ENCODE measurements around the gene CAMKK1. TPM values are rescaled to one million over a fixed set of nuclear protein-coding genes. Genes with fewer than 3 reads are reported as not detected.

CAMKK1 gene
- total RNA-seq, 1 experiment from 2014 or later = 4.3 TPM

- H3K9me3 Mint-ChIP-seq (ENCODE audit: unreplicated experiment) = no peaks in the 10 kb centered on the region
- no peak overlapping the region for H3K4me3 Mint-ChIP-seq (ENCODE audit: unreplicated experiment)
- BruUV-seq (replicated peaks) = no TSS peak
- intact Hi-C loops (cut with micrococcal nuclease) = no loop called here
- ChIA-PET CTCF (interaction anchor here (0.9 kb wide), 1 partner anchor 35 kb away, joined by 3 read pairs; no protein-coding TSS in a partner anchor), POLR2A (no interaction called here)
- no peak for DNase-seq (ENCODE audit: unreplicated experiment)
- peak overlapping the region; percentile 40 for H3K27ac Mint-ChIP-seq (ENCODE audit: low read depth, unreplicated experiment)
- no peaks in the 10 kb centered on the region for H3K4me1 Mint-ChIP-seq (ENCODE audit: insufficient read depth, unreplicated experiment)
- no peaks in the 10 kb centered on the region for H3K27me3 Mint-ChIP-seq (ENCODE audit: insufficient read depth, unreplicated experiment)
- no peak for TF ChIP-seq CTCF (IDR thresholded peaks at IDR 0.05; ENCODE audit: unreplicated experiment)
- peaks cover 35% of the 10 kb centered on the region for H3K36me3 Mint-ChIP-seq (ENCODE audit: insufficient read depth, unreplicated experiment)
These were observed 13.0 kb downstream of the CAMKK1 start for GRCh38 chr17:3879591-3880417.

- Mint-ChIP-seq H3K4me1 (ENCODE audit: insufficient read depth, unreplicated experiment) (no peaks in the 10 kb centered on the region), H3K36me3 (ENCODE audit: insufficient read depth, unreplicated experiment) (peaks cover 29% of the 10 kb centered on the region), H3K27ac (ENCODE audit: low read depth, unreplicated experiment) (peak overlapping the region; percentile 40), H3K9me3 (ENCODE audit: unreplicated experiment) (no peaks in the 10 kb centered on the region), H3K4me3 (ENCODE audit: unreplicated experiment) (no peak overlapping the region), H3K27me3 (ENCODE audit: insufficient read depth, unreplicated experiment) (no peaks in the 10 kb centered on the region)
- CTCF ChIA-PET = interaction anchor here (0.8 kb wide), 1 partner anchor 16 kb away, joined by 3 read pairs; no protein-coding TSS in a partner anchor
- intact Hi-C loops (cut with micrococcal nuclease) = no loop called here
- no peak for DNase-seq (ENCODE audit: unreplicated experiment)
- TF ChIP-seq CTCF (IDR thresholded peaks at IDR 0.05; ENCODE audit: unreplicated experiment) = no peak
- BruUV-seq (replicated peaks) = no TSS peak
- POLR2A ChIA-PET = interaction anchor here (0.6 kb wide), 1 partner anchor 55 kb away, joined by 3 read pairs; no protein-coding TSS in a partner anchor
These were observed 13.7 kb downstream of the CAMKK1 start for GRCh38 chr17:3879186-3879585.

GRCh38 chr17:3877220-3877619, 15.6 kb downstream of the CAMKK1 start:
- no peak for TF ChIP-seq CTCF (IDR thresholded peaks at IDR 0.05; ENCODE audit: unreplicated experiment)
- CTCF ChIA-PET = no interaction called here
- POLR2A ChIA-PET = no interaction called here
- no peak overlapping the region for H3K4me3 Mint-ChIP-seq (ENCODE audit: unreplicated experiment)
- no peak for DNase-seq (ENCODE audit: unreplicated experiment)
- no peaks in the 10 kb centered on the region for H3K27me3 Mint-ChIP-seq (ENCODE audit: insufficient read depth, unreplicated experiment)
- H3K4me1 Mint-ChIP-seq (ENCODE audit: insufficient read depth, unreplicated experiment) = no peaks in the 10 kb centered on the region
- no peaks in the 10 kb centered on the region for H3K9me3 Mint-ChIP-seq (ENCODE audit: unreplicated experiment)
- H3K36me3 Mint-ChIP-seq (ENCODE audit: insufficient read depth, unreplicated experiment) = peaks cover 44% of the 10 kb centered on the region
- no peak overlapping the region for H3K27ac Mint-ChIP-seq (ENCODE audit: low read depth, unreplicated experiment)
- intact Hi-C loops (cut with micrococcal nuclease) = no loop called here
- BruUV-seq (replicated peaks) = no TSS peak

- no TSS peak for BruUV-seq (replicated peaks)
- Mint-ChIP-seq H3K9me3 (ENCODE audit: unreplicated experiment) (no peaks in the 10 kb centered on the region), H3K27ac (ENCODE audit: low read depth, unreplicated experiment) (no peak overlapping the region), H3K4me3 (ENCODE audit: unreplicated experiment) (no peak overlapping the region), H3K4me1 (ENCODE audit: insufficient read depth, unreplicated experiment) (no peaks in the 10 kb centered on the region), H3K36me3 (ENCODE audit: insufficient read depth, unreplicated experiment) (peaks cover 58% of the 10 kb centered on the region), H3K27me3 (ENCODE audit: insufficient read depth, unreplicated experiment) (no peaks in the 10 kb centered on the region)
- ChIA-PET POLR2A (interaction anchor here (1.1 kb wide), 1 partner anchor 29 kb away, joined by 3 read pairs; the partner anchor contains the start of gene NCBP3), CTCF (no interaction called here)
- no peak for TF ChIP-seq CTCF (IDR thresholded peaks at IDR 0.05; ENCODE audit: unreplicated experiment)
- no peak for DNase-seq (ENCODE audit: unreplicated experiment)
- intact Hi-C loops (cut with micrococcal nuclease) = no loop called here
These were observed 17.5 kb downstream of the CAMKK1 start for GRCh38 chr17:3875317-3875716.
